Retinal pigment epithelial cell (primary cell): Measurements from ENCODE around the gene TNFAIP8L1.

Experiments used
- DNase-seq: peaks from one replicate; pipeline ENCODE4 v3.0.0-alpha.2; 2010; ENCODE audit warnings: low read depth
- H3K4me3 ChIP-seq: 2 replicates; pipeline ENCODE4 v1.5.1; 2011; ENCODE audit warnings: mild to moderate bottlenecking, low read length, control low read depth, moderate library complexity
- CTCF ChIP-seq: conservative IDR thresholded peaks from 2 replicates; pipeline ENCODE4 v1.5.1; 2011; ENCODE audit warnings: low read depth, low read length, control low read depth, inconsistent platforms

TNFAIP8L1 gene

GRCh38 chr19:4600893-4601292 is 38.4 kb upstream of the TNFAIP8L1 start:
- no peak for TF ChIP-seq CTCF
- no peak overlapping the region for H3K4me3 ChIP-seq
- no peak for DNase-seq

GRCh38 chr19:4602173-4602788 is 37.0 kb upstream of the TNFAIP8L1 start:
- no peak for DNase-seq
- no peak for TF ChIP-seq CTCF
- no peak overlapping the region for H3K4me3 ChIP-seq

GRCh38 chr19:4602915-4603314 is 36.4 kb upstream of the TNFAIP8L1 start:
- TF ChIP-seq CTCF: no peak
- DNase-seq: no peak

GRCh38 chr19:4604912-4605311 is 34.4 kb upstream of the TNFAIP8L1 start:
- no peak for TF ChIP-seq CTCF
- DNase-seq: no peak
- H3K4me3 ChIP-seq: no peak overlapping the region

More at GRCh38 chr19:4602915-4603314, 36.4 kb upstream of the TNFAIP8L1 start:
- H3K4me3 ChIP-seq: no peak overlapping the region

- DNase-seq: no peak
- no peak overlapping the region for H3K4me3 ChIP-seq
- TF ChIP-seq CTCF: no peak
Measured at GRCh38 chr19:4606181-4606580, 33.1 kb upstream of the TNFAIP8L1 start.

GRCh38 chr19:4606921-4607678 is 32.2 kb upstream of the TNFAIP8L1 start:
- H3K4me3 ChIP-seq: peak overlapping the region; percentile 23
- no peak for DNase-seq
- no peak for TF ChIP-seq CTCF

GRCh38 chr19:4609878-4610511 is 29.3 kb upstream of the TNFAIP8L1 start:
- no peak overlapping the region for H3K4me3 ChIP-seq
- DNase-seq: no peak
- no peak for TF ChIP-seq CTCF
